RWPE1 (cell line): Measurements from ENCODE around the gene TMPRSS13.
"Not testable (repeated sequence)": the region's sequence is repeated elsewhere in the genome, so short reads cannot be mapped to it uniquely, and the experiment has no call there.

Experiments used
- CTCF ChIA-PET: fragments of 350-600 bp; sonication (Branson Sonifier 250); formaldehyde crosslinking; extraction: SDS; loops from one replicate; lab custom pipeline; 2021; lab: Yijun Ruan, JAX
- POLR2A ChIA-PET: fragments of 400-600 bp; formaldehyde crosslinking; extraction: SDS; loops from one replicate; lab custom pipeline; 2020; ENCODE audit warnings: antibody characterized with exemption; ENCODE audit not compliant: low non-redundant PET; lab: Yijun Ruan, JAX
- DNase-seq: peaks from one replicate; pipeline ENCODE4 v3.0.0; 2012; ENCODE audit warnings: low spot score
- H3K27ac ChIP-seq: fragments of 450-650 bp; 2 replicates; pipeline ENCODE4 v1.5.1; 2017
- TF ChIP-seq, protein P1 (sequence below): fragments of 450-650 bp; conservative IDR thresholded peaks from 2 replicates; pipeline ENCODE4 v1.5.1; 2017; ENCODE audit warnings: low read depth, mild to moderate bottlenecking

Gene TMPRSS13

DNA sequence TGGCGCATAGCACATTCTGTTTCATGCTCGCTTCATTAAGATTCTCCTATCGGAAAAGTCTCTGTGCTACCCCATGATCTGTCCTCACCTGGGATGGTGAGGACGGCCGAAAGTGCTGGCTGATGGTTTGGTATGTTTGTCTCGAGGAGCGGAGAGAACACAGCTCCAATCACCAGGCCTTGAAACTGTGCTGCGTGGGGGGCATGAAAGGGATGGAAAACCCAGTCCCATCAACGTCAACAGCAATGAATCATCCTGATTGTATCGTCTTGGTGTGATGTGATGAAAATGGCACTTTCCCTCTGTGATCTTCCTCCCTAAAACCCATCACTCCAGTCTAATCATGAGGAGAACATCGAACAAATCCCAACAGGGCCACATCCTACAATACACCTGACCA is 61.1 kb downstream of the TMPRSS13 start:
- TF ChIP-seq, protein P1, sequence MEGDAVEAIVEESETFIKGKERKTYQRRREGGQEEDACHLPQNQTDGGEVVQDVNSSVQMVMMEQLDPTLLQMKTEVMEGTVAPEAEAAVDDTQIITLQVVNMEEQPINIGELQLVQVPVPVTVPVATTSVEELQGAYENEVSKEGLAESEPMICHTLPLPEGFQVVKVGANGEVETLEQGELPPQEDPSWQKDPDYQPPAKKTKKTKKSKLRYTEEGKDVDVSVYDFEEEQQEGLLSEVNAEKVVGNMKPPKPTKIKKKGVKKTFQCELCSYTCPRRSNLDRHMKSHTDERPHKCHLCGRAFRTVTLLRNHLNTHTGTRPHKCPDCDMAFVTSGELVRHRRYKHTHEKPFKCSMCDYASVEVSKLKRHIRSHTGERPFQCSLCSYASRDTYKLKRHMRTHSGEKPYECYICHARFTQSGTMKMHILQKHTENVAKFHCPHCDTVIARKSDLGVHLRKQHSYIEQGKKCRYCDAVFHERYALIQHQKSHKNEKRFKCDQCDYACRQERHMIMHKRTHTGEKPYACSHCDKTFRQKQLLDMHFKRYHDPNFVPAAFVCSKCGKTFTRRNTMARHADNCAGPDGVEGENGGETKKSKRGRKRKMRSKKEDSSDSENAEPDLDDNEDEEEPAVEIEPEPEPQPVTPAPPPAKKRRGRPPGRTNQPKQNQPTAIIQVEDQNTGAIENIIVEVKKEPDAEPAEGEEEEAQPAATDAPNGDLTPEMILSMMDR, result no peak
- POLR2A ChIA-PET, result no interaction called here
- DNase-seq, result no peak
- CTCF ChIA-PET, result interaction anchor here (0.6 to 1.0 kb wide), 3 partner anchors 37 to 1775 kb away, joined by 3 to 5 read pairs (median 3); no protein-coding TSS in a partner anchor
- no peak overlapping the region for H3K27ac ChIP-seq

DNA sequence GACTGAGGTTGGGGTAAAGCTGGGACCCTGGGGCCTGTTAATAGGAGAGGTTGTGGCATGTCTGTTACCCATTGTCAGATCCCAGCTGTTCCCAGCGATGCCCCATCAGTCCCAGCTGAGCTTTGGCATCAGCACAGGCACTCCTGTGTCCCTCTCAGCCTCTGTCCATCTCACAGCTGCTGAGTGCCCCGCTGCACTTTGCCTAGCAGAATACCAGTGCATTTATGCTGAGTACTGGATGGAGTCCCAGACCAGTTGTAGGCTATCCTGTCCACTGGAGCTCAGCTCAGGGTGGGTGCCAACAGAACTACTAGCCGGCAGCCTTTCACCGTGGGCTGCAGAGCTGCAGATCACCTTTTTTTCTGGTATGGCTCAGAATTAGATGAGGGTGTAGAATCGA is 62.7 kb downstream of the TMPRSS13 start:
- no peak overlapping the region for H3K27ac ChIP-seq
- TF ChIP-seq, protein P1, result no peak
- ChIA-PET POLR2A (no interaction called here), CTCF (interaction anchor here (0.6 to 1.0 kb wide), 2 partner anchors 23 to 24 kb away, joined by 3 read pairs; no protein-coding TSS in a partner anchor)
- DNase-seq, result no peak

DNA sequence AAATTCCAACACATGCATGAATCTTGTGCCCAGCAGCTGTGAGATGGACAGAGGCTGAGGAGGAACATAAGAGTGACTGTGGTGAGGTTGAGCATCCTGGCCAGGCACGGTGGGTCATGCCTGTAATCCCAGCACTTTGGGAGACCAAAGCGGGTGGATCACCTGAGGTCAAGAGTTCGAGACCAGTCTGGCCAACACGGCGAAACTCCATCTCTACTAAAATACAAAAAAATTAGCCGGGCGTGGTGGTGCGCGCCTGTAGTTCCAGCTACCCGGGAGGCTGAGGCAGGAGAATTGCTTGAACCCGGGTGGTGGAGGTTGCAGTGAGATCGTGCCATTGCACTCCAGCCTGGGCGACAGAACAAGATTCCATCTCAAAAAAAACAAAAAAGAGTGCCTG is 63.7 kb downstream of the TMPRSS13 start:
- CTCF ChIA-PET, result interaction anchor here (0.8 kb wide), 1 partner anchor 81 kb away, joined by 3 read pairs; no protein-coding TSS in a partner anchor
- POLR2A ChIA-PET, result not testable (repeated sequence)

DNA sequence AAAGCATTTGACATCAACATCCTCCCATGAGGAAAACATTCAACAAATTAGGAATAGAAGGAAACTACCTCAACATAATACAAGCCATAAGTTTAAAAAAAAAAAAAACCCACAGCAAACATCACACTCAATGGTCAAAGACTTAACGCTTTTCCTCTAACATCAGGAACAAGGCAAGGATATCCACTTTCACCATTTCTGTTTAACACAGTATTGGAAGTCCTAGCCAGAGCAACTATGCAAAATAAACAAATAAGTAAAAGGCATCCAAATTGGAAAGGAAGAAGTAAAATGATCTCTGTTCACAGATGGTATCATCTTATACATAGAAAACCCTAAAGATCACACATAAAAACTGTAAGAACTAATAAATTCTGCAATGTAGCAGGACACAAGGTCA is 65.8 kb downstream of the TMPRSS13 start:
- DNase-seq, result no peak
- ChIA-PET POLR2A (no interaction called here), CTCF (no interaction called here)
- TF ChIP-seq, protein P1, result no peak
- H3K27ac ChIP-seq, result no peak overlapping the region

More for the DNA sequence above, 63.7 kb downstream of the TMPRSS13 start:
- H3K27ac ChIP-seq, DNase-seq: not testable (repeated sequence)

DNA sequence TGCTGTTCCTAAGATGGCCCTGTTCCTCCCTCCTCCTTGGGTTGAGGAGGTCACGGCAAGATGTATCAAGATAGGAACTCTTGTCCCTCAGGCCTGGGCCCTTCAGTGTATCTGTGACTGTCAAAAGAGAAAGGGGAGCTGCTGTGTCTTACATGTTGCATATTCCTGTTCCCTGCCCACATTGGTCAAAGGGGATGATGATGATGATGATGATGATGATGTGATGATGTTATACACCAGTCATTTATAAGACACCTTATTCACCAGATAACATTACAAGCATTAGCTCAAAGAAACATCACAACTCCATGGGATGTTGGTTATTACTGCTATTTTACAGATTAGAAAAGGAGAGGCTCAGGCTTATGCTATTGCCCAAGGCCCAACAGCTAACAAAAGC is 66.4 kb downstream of the TMPRSS13 start:
- no peak overlapping the region for H3K27ac ChIP-seq
- POLR2A ChIA-PET, result no interaction called here
- TF ChIP-seq, protein P1, result no peak
- CTCF ChIA-PET, result no interaction called here
- DNase-seq, result no peak

DNA sequence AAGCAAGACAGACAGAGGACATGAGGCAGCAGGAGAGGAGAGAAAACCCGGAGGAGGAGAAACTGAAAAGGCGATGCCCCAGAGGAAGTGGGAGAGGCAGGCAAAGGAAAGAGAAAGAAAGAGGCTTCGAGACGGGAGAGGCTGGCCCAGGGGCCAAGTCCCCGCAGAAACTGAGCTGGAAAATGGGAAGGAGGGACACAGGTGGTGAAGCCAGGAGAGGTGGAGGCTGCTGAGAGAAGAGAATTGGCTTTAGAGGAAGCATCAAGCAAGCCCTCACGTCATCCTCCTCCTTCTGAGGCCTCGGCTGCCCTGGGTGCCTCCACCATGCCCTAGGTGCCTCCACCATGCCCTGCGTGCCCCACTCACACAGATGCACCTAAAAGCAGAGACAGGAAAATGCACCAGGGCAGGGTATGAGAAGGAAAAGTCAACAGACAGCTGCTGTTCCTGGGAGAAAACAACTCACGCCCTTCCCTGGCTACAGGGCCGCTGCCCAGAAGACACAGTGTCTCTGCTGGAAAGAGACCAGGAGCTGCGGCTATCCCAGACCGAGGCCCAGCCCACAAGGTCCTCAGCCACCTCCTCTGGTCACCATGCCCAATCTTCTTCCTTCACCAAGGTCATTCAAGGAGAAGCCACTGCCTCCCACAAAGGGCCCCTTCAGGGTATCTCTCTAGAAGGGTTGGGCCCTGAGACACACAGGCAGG is 67.0 kb downstream of the TMPRSS13 start:
- POLR2A ChIA-PET, result no interaction called here

More for the DNA sequence above, 67.0 kb downstream of the TMPRSS13 start:
- CTCF ChIA-PET, result no interaction called here
- H3K27ac ChIP-seq, result no peak overlapping the region
- no peak for DNase-seq
- TF ChIP-seq, protein P1, result no peak
